Measurements from ENCODE around the gene SPEN. TPM values are rescaled to one million over a fixed set of nuclear protein-coding genes. Genes with fewer than 3 reads are reported as not detected.
A peak's percentile ranks its signal among the peaks of the same experiment; 100 is the strongest.

The SPEN gene
- total and polyA plus RNA-seq, 9 of the 15 experiments (the other 6 are each of a cell fraction or from before 2014, with no cell fraction given), result 5.7 to 87.5 (median 27.2) TPM

GRCh38 chr1:15950763-15951295 is 103.3 kb downstream of the SPEN start (continued):
- TF ChIP-seq STAG1 (CRISPR knock-in tag; IDR thresholded peaks at IDR 0.05; ENCODE audit: borderline replicate concordance), result 0 out of 2 replicates have a peak, but pooled peaks have one; percentile 16
- TF ChIP-seq KLF6 (CRISPR knock-in tag; IDR thresholded peaks at IDR 0.05; ENCODE audit: borderline replicate concordance), result peak; percentile 18; the same call in 1 of the 2 replicates
- peak; percentile 59 for TF ChIP-seq JUND (IDR thresholded peaks at IDR 0.05; ENCODE audit: borderline replicate concordance, low read depth, low read length)
- TF ChIP-seq JUND (tag; IDR thresholded peaks at IDR 0.05; ENCODE audit: borderline replicate concordance, low read depth, low read length), result no peak; the same call in 1 of the 3 replicates
- peak in 1 of 2 experiments; percentile 29; a peak in 1 of 4 replicates for TF ChIP-seq HDAC1 (IDR thresholded peaks at IDR 0.05)
- no peak for TF ChIP-seq SOX6 (IDR thresholded peaks at IDR 0.05)
- TF ChIP-seq SMAD4 (CRISPR knock-in tag; conservative IDR thresholded peaks at IDR 0.05), result 0 out of 2 replicates have a peak, but pooled peaks have one; percentile 11

- in situ Hi-C loops (cut with MboI), result no loop called here
- Histone ChIP-seq H3K36me3 (ENCODE audit: control insufficient read depth, insufficient read depth, low read length) (peaks cover 42% of the 10 kb centered on the region; the same call in 2 of the 3 replicates), H3K4me2 (ENCODE audit: insufficient read depth, low read length) (peak overlapping the region; percentile 73), H3K27ac (ENCODE audit: extremely low read depth, low read depth, low read length) (peak overlapping the region; percentile 97), H3K4me1 (replicated peaks in 1 of 2; ENCODE audit: control insufficient read depth in 2 of 2, insufficient read depth in 2 of 2, low read length in 2 of 2) (peaks cover 60 to 67% of the 10 kb centered on the region in 2 experiments), H3K9me1 (ENCODE audit: control insufficient read depth, insufficient read depth, low read length) (peaks cover 8% of the 10 kb centered on the region), H3K4me3 (peak overlapping the region; percentile 0; the same call in 1 of the 2 replicates), H3K79me2 (ENCODE audit: control insufficient read depth, insufficient read depth, low read length) (peaks cover 88% of the 10 kb centered on the region), H2AFZ (ENCODE audit: low read depth, low read length) (peak overlapping the region; percentile 43), H4K20me1 (replicated peaks; ENCODE audit: control insufficient read depth, insufficient read depth, low read length) (peaks cover 4% of the 10 kb centered on the region; the same call in 1 of the 2 replicates), H3K27me3 (ENCODE audit: control insufficient read depth in 2 of 2, insufficient read depth in 2 of 2, low read length in 2 of 2) (no peaks in the 10 kb centered on the region), H3K9me3 (replicated peaks; ENCODE audit: control insufficient read depth, insufficient read depth, low read depth, low read length) (no peaks in the 10 kb centered on the region), H3K9ac (ENCODE audit: insufficient read depth in 1 of 2, low read depth in 2 of 2, low read length in 2 of 2) (peak overlapping the region; percentile 81 to 84)
- no TSS peak for BruUV-seq (replicated peaks)
- FAIRE-seq, result peak; percentile 57
- WGBS (ENCODE audit: insufficient coverage, low coverage, missing lambda C conversion rate), result 20% methylated on average over 23 of the region's 23 CpGs
- CTCF ChIA-PET (ENCODE audit: low intra/inter-chr PET ratio), result interaction anchor here (1.0 to 1.4 kb wide), 2 partner anchors 148 to 160 kb away, joined by 3 to 6 read pairs; no protein-coding TSS in a partner anchor
- POLR2A ChIA-PET, result interaction anchor here (0.6 to 3.3 kb wide), 13 partner anchors 9 to 687 kb away, joined by 3 to 20 read pairs (median 5); no protein-coding TSS in a partner anchor
- peak; percentile 65 to 77 (median 70) for DNase-seq (ENCODE audit: extremely low read depth in 1 of 4, low spot score in 3 of 4)
- intact Hi-C loops (cut with micrococcal nuclease), result loop anchor here (1.0 to 5.0 kb wide), 5 partner anchors 41 to 159 kb away; no protein-coding TSS in a partner anchor
- peak; percentile 14 for ATAC-seq
- TF ChIP-seq, protein P1, sequence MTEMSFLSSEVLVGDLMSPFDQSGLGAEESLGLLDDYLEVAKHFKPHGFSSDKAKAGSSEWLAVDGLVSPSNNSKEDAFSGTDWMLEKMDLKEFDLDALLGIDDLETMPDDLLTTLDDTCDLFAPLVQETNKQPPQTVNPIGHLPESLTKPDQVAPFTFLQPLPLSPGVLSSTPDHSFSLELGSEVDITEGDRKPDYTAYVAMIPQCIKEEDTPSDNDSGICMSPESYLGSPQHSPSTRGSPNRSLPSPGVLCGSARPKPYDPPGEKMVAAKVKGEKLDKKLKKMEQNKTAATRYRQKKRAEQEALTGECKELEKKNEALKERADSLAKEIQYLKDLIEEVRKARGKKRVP (CRISPR knock-in tag; IDR thresholded peaks at IDR 0.05), result no peak
- TF ChIP-seq ZBTB9 (CRISPR knock-in tag; IDR thresholded peaks at IDR 0.05), result peak; percentile 27; the same call in 1 of the 2 replicates
- no peak for TF ChIP-seq ZNF445 (CRISPR knock-in tag; IDR thresholded peaks at IDR 0.05; ENCODE audit: low read depth)
- no peak for TF ChIP-seq ZNF280A (IDR thresholded peaks at IDR 0.05; ENCODE audit: low read depth, partially characterized antibody)
- no peak for TF ChIP-seq ZNF311 (CRISPR knock-in tag; IDR thresholded peaks at IDR 0.05)
- no peak for TF ChIP-seq CBX3 (IDR thresholded peaks at IDR 0.05; ENCODE audit: borderline replicate concordance in 1 of 2, low read length in 2 of 2)
- no peak; the same call in 1 of the 2 replicates for TF ChIP-seq MBD2 (IDR thresholded peaks at IDR 0.05; ENCODE audit: borderline replicate concordance, low read depth)
- no peak for TF ChIP-seq NELFE (IDR thresholded peaks at IDR 0.05; ENCODE audit: insufficient read depth, insufficient read length)
Observed at GRCh38 chr1:15951341-15952153, 104.0 kb downstream of the SPEN start.

Measured in K562 (cell line).